ENCODE measurements around the gene PTBP2. TPM values are rescaled to one million over a fixed set of nuclear protein-coding genes. Genes with fewer than 3 reads are reported as not detected.
"Not testable (repeated sequence)": the region's sequence is repeated elsewhere in the genome, so short reads cannot be mapped to it uniquely, and the experiment has no call there.

Gene PTBP2
- total RNA-seq, 2 experiments from 2014 or later = 11.4 to 11.6 TPM

DNA sequence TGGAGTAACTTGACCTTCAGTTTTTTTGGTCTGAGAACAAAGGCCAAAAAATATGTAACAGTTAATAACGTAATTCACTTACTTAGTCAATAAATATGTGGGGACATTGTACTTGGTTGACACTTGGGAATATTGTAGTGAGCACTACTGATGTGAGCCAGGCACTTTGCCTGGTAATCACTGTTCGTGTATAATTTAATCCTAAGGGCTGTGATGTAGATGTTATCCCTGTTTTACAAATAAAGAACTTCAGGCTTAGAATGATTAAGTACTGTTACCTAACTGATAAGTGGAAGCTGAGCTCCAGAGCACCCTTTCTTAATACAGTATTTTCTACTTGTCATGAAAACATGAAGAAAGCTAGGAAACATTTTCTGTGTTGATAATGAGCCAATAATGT lies 28.0 kb downstream of the PTBP2 start:
- no peak overlapping the region for H3K27ac Mint-ChIP-seq

DNA sequence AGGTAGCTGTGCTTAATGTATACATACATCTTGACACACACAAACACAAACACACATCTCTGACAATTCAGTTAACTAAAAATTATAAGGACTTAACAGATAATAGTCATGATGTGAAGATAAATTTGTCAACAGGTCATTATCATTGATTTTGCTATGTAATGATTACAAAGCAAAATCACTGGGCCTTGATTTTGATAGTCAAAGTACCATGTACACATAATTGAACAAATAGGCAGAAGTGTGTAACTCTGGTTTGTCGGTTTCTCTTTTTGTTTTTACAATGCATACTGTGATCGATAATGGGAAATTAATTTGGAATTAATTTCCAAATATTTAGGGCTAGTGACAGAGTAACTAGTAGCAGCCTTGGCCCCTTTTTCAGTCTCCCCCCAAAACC lies 30.8 kb downstream of the PTBP2 start:
- H3K4me3 Mint-ChIP-seq = no peak overlapping the region
- H3K4me1 Mint-ChIP-seq = peaks cover 3% of the 10 kb centered on the region
- H3K9me3 Mint-ChIP-seq = no peaks in the 10 kb centered on the region
- H3K27me3 Mint-ChIP-seq = no peaks in the 10 kb centered on the region
- POLR2A ChIA-PET = no interaction called here
- peaks cover 75% of the 10 kb centered on the region for H3K36me3 Mint-ChIP-seq (ENCODE audit: low read depth)
- H3K27ac Mint-ChIP-seq = no peak overlapping the region
- no peak for DNase-seq
- CTCF ChIA-PET = no interaction called here

More for the DNA sequence above, 28.0 kb downstream of the PTBP2 start:
- no peaks in the 10 kb centered on the region for H3K9me3 Mint-ChIP-seq
- H3K36me3 Mint-ChIP-seq (ENCODE audit: low read depth) = peaks cover 62% of the 10 kb centered on the region
- CTCF ChIA-PET = no interaction called here
- peaks cover 4% of the 10 kb centered on the region for H3K4me1 Mint-ChIP-seq
- H3K4me3 Mint-ChIP-seq = no peak overlapping the region
- POLR2A ChIA-PET = no interaction called here
- H3K27me3 Mint-ChIP-seq = no peaks in the 10 kb centered on the region
- DNase-seq = no peak

DNA sequence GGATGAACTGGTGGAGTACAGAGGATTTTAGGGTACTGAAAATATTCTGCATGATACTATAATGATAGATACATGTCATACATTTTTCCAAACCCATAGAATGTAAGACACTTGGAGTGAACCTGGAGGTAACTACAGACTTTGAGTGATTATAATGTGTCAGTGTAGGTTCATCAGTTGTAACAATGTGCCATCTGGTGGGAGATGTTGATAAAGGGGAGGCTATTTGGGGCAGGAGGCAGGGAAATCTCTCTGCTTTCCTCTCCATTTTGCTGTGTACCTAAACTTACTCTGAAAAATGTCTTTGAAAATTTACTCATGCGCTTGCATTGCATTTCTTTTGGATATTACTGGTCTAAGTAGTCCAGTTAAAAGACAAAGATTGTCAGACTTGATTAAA lies 35.2 kb downstream of the PTBP2 start:
- no peak for DNase-seq
- ChIA-PET CTCF (no interaction called here), POLR2A (no interaction called here)
- no peak overlapping the region for H3K27ac Mint-ChIP-seq
- no peak overlapping the region for H3K4me3 Mint-ChIP-seq
- H3K36me3 Mint-ChIP-seq (ENCODE audit: low read depth) = peaks cover 68% of the 10 kb centered on the region
- no peaks in the 10 kb centered on the region for H3K27me3 Mint-ChIP-seq
- no peaks in the 10 kb centered on the region for H3K4me1 Mint-ChIP-seq
- peaks cover 14% of the 10 kb centered on the region for H3K9me3 Mint-ChIP-seq

DNA sequence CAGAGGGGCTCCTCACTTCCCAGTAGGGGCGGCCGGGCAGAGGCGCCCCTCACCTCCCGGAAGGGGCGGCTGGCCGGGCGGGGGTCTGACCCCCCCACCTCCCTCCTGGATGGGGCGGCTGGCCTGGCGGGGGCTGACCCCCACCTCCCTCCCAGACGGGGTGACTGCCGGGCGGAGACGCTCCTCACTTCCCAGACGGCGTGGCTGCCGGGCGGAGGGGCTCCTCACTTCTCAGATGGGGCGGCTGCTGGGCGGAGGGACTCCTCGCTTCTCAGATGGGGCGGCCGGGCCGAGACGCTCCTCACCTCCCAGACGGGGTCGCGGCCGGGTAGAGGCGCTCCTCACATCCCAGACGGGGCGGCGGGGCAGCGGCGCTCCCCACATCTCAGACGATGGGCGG lies 41.0 kb downstream of the PTBP2 start:
- H3K4me1 Mint-ChIP-seq, H3K27ac Mint-ChIP-seq, CTCF ChIA-PET, H3K4me3 Mint-ChIP-seq, H3K27me3 Mint-ChIP-seq, POLR2A ChIA-PET, DNase-seq: not testable (repeated sequence)
- Mint-ChIP-seq H3K36me3 (ENCODE audit: low read depth) (peaks cover 21% of the 10 kb centered on the region), H3K9me3 (peaks cover 14% of the 10 kb centered on the region)

DNA sequence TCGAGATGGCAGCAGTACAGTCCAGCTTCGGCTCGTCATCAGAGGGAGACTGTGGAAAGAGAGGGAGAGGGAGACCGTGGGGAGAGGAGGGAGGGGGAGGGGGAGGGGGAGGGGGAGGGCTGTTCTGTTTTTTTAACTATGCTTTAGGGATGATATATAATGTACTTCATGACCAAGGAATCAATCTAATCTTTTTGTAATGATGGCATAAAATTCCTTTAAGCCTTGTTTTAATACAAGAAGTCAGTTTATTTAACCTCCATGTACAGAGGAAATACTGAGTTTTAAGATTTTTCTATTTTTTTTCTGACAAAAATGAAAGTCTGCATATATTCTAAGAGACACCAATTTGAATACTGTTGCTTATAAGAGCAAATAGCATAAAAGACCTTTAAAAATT lies 41.9 kb downstream of the PTBP2 start:
- peaks cover 12% of the 10 kb centered on the region for H3K9me3 Mint-ChIP-seq
- peaks cover 21% of the 10 kb centered on the region for H3K36me3 Mint-ChIP-seq (ENCODE audit: low read depth)
- no peaks in the 10 kb centered on the region for H3K4me1 Mint-ChIP-seq
- no peak overlapping the region for H3K27ac Mint-ChIP-seq
- H3K4me3 Mint-ChIP-seq = no peak overlapping the region
- H3K27me3 Mint-ChIP-seq = no peaks in the 10 kb centered on the region
- POLR2A ChIA-PET = no interaction called here
- DNase-seq = no peak
- CTCF ChIA-PET = no interaction called here

DNA sequence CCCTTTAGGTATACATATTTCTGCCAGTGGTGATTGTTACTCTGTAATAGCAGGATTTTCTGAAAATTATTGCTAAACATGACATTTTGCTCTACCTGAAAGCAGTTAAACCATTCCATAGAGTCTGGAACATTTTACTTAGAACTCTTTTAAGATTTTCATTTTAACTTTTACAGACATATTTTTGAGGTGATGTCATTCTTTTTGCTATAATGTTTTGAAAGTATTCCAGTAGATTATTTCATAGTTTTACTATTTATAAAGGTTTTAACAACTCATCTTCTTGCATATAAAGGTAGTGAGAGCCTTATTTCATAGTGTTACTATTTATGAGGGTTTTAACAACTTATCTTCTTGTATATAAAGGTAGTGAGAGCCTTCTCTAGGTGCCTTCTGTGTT lies 42.9 kb downstream of the PTBP2 start:
- no peaks in the 10 kb centered on the region for H3K27me3 Mint-ChIP-seq
- peaks cover 21% of the 10 kb centered on the region for H3K36me3 Mint-ChIP-seq (ENCODE audit: low read depth)
- H3K27ac Mint-ChIP-seq = no peak overlapping the region
- ChIA-PET CTCF (no interaction called here), POLR2A (no interaction called here)
- no peak overlapping the region for H3K4me3 Mint-ChIP-seq
- no peaks in the 10 kb centered on the region for H3K4me1 Mint-ChIP-seq
- no peak for DNase-seq
- H3K9me3 Mint-ChIP-seq = peaks cover 10% of the 10 kb centered on the region

DNA sequence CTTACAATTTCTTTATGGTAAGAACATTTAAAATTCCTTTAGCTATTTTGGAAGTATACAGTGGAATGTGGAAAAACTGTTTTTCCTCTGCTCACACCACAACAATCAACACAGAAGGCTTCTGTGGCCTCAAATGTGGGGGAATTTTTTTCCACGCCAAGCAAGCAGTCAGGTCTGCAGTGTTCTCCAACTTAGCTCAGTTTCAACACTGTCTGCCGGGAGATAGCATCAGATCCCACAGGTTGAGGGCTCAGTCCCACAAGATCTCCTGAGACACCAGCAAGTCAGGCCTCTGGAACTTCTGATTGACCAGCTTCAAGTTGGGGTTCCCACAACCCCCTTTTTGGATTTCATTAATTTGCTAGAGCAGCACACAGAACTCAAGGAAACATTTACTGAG lies 50.3 kb downstream of the PTBP2 start:
- H3K4me1 Mint-ChIP-seq = no peaks in the 10 kb centered on the region
- CTCF ChIA-PET = no interaction called here
- no peak overlapping the region for H3K4me3 Mint-ChIP-seq
- H3K36me3 Mint-ChIP-seq (ENCODE audit: low read depth) = peaks cover 29% of the 10 kb centered on the region
- no peaks in the 10 kb centered on the region for H3K9me3 Mint-ChIP-seq
- H3K27me3 Mint-ChIP-seq = no peaks in the 10 kb centered on the region
- no peak for DNase-seq
- POLR2A ChIA-PET = no interaction called here
- H3K27ac Mint-ChIP-seq = no peak overlapping the region

DNA sequence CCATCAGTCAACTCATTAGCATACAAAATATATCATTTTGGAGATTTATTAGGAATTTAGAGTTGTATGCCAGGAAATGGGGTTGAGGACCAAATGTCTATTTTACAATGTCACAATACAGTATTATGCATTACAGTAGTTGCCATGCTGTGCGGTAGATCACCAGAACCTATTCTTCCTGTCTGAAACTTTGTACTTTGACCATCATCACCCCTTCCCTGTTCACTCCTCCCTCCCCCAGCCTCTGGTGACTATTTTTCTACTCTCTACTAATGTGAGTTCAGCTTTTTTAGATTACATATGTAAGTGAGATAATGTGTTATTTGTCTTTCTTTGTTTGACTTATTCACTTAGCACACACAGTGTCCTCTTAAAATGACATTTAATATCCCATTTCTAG lies 50.8 kb downstream of the PTBP2 start:
- ChIA-PET POLR2A (no interaction called here), CTCF (no interaction called here)
- H3K27me3 Mint-ChIP-seq = no peaks in the 10 kb centered on the region
- H3K4me3 Mint-ChIP-seq = no peak overlapping the region
- H3K4me1 Mint-ChIP-seq = no peaks in the 10 kb centered on the region
- DNase-seq = no peak
- H3K9me3 Mint-ChIP-seq = no peaks in the 10 kb centered on the region
- H3K36me3 Mint-ChIP-seq (ENCODE audit: low read depth) = peaks cover 29% of the 10 kb centered on the region
- H3K27ac Mint-ChIP-seq = no peak overlapping the region

DNA sequence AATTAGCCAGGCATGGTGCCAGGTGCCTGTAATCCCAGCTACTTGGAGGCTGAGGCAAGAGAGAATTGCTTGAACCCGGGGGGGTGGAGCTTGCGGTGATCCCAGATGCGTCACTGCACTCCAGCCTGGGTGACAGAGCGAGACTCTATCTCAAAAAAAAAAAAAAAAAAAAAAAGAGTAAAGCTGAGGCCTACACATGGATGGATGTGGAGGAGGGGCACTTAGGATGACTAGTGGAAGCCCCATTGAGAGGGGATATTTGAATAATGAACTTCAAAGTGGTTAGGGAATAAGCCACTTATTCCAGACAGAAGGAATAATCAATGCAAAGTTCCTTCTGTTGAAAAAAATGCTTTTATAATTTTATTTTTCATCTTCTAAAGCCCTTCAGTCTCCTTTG lies 51.4 kb downstream of the PTBP2 start:
- CTCF ChIA-PET = no interaction called here
- H3K27ac Mint-ChIP-seq = no peak overlapping the region
- H3K9me3 Mint-ChIP-seq = no peaks in the 10 kb centered on the region
- POLR2A ChIA-PET = no interaction called here
- no peaks in the 10 kb centered on the region for H3K27me3 Mint-ChIP-seq
- no peak overlapping the region for H3K4me3 Mint-ChIP-seq
- H3K36me3 Mint-ChIP-seq (ENCODE audit: low read depth) = peaks cover 29% of the 10 kb centered on the region
- no peaks in the 10 kb centered on the region for H3K4me1 Mint-ChIP-seq
- DNase-seq = no peak

DNA sequence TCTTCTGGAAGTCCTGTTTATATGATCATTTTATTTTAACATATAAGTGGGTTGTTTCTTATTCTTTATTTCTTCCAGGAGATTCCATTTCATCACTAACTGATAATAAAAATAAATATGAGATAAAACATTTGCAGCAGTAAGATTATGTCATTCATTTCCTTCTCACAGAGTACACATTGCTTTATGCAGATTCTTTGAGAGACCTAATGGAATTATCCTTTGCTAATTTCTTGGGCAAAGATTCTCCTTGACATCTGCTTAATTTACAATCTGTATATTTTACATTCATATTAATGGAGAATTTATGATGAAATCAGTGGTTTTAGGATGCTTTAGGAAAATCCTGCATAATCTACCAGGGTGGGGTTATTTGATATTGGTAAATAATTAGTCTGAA lies 60.6 kb downstream of the PTBP2 start:
- DNase-seq = no peak
- Mint-ChIP-seq H3K4me3 (no peak overlapping the region), H3K4me1 (no peaks in the 10 kb centered on the region), H3K27ac (no peak overlapping the region), H3K36me3 (ENCODE audit: low read depth) (peaks cover 32% of the 10 kb centered on the region), H3K27me3 (no peaks in the 10 kb centered on the region), H3K9me3 (no peaks in the 10 kb centered on the region)
- ChIA-PET POLR2A (no interaction called here), CTCF (no interaction called here)

DNA sequence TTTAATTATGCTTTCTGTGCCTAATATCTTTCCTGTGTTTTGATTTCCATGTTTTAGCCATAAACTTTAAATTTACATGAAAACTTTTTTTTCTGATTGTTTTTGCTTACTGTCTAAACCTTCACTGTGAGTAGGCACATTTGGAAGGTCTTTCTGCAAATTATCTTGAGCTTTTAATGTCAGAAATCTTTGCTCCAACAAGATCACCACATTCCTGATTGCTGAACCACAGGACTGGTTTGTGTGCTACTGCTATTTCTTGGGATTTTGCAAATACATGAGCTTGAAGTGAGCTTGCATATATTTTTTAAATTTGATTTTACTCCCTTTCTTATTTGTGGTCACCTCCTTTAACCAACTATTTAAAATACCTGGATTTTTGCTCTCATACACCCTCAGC lies 61.3 kb downstream of the PTBP2 start:
- H3K4me3 Mint-ChIP-seq = no peak overlapping the region
- CTCF ChIA-PET = no interaction called here
- POLR2A ChIA-PET = no interaction called here
- no peaks in the 10 kb centered on the region for H3K4me1 Mint-ChIP-seq
- no peak for DNase-seq
- H3K9me3 Mint-ChIP-seq = no peaks in the 10 kb centered on the region
- peaks cover 34% of the 10 kb centered on the region for H3K36me3 Mint-ChIP-seq (ENCODE audit: low read depth)
- no peak overlapping the region for H3K27ac Mint-ChIP-seq
- H3K27me3 Mint-ChIP-seq = no peaks in the 10 kb centered on the region

DNA sequence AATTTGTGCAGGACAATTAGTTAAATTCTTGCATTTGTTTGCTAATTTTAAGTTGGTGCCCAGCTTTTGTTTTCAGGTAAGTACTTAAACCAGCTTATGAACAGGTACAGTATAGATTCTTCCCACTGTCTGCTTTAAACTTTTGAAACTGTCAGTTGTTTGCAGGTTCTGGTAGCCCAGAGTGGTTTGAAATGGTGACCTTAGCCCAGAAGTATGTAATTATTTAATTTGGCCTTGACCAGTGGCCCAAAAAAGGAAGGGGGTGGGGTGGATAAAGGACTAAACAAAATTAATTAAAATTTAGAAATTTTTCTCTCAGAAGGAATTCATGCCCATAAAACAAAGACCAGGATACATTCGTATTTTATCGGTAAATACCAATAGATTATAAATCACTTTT lies 69.0 kb downstream of the PTBP2 start:
- Mint-ChIP-seq H3K27ac (no peak overlapping the region), H3K4me1 (no peaks in the 10 kb centered on the region), H3K27me3 (no peaks in the 10 kb centered on the region), H3K9me3 (no peaks in the 10 kb centered on the region), H3K36me3 (ENCODE audit: low read depth) (peaks cover 24% of the 10 kb centered on the region), H3K4me3 (no peak overlapping the region)
- DNase-seq = no peak
- ChIA-PET POLR2A (no interaction called here), CTCF (no interaction called here)

DNA sequence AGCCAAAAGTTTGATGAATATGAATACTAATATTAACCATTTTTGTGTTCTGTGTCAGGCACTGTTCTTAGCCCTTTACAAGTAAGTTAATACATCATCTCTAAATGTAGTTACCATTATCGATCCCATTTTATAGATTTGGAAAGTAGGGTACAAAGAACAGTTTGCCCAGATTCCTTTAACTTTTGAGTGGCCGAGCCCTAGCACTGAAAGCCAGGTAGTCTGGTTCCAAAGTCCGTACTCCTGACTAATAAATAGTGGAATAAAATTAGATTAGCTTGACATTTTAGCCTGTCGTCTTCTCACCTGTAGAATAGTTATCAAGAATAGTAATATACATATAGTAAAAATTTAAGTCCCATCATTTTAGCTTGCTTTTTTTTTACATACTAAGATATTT lies 70.6 kb downstream of the PTBP2 start:
- Mint-ChIP-seq H3K36me3 (ENCODE audit: low read depth) (peaks cover 32% of the 10 kb centered on the region), H3K9me3 (no peaks in the 10 kb centered on the region), H3K27ac (no peak overlapping the region), H3K27me3 (no peaks in the 10 kb centered on the region), H3K4me1 (no peaks in the 10 kb centered on the region), H3K4me3 (no peak overlapping the region)
- POLR2A ChIA-PET = no interaction called here
- CTCF ChIA-PET = interaction anchor here (0.6 kb wide), 1 partner anchor 76 kb away, joined by 3 read pairs; no protein-coding TSS in a partner anchor
- DNase-seq = no peak

DNA sequence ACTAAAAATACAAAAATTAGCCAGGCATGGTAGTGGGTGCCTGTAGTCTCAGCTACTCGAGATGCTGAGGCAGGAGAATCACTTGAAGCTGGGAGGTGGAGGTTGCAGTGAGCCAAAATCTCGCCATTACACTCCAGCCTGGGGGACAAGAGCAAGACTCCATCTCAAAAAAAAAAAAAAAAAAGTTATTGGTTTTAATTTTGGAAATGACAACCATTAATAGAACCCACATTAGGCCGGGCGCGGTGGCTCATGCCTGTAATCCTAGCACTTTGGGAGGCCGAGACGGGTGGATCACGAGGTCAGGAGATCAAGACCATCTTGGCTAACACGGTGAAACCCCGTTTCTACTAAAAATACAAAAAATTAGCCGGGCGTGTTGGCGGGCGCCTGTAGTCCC lies 80.1 kb downstream of the PTBP2 start:
- H3K4me1 Mint-ChIP-seq, H3K27me3 Mint-ChIP-seq, H3K4me3 Mint-ChIP-seq, H3K9me3 Mint-ChIP-seq, CTCF ChIA-PET, DNase-seq, POLR2A ChIA-PET, H3K27ac Mint-ChIP-seq: not testable (repeated sequence)
- peaks cover 33% of the 10 kb centered on the region for H3K36me3 Mint-ChIP-seq (ENCODE audit: low read depth)

DNA sequence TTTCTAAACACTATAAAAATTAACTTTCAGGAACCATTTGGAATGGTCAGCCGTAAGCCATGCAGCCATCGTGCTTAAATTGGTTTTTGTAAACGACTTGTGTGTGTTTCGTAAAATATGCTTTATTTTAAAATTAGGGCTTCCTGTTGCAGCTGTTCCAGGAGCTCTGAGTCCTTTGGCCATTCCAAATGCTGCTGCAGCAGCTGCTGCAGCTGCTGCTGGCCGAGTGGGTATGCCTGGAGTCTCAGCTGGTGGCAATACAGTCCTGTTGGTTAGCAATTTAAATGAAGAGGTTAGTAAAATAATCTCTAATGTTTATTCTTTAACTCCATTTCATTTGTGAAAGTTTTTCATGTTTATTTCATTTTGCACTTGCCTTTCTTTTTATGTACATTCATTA lies 83.1 kb downstream of the PTBP2 start:
- ChIA-PET POLR2A (no interaction called here), CTCF (no interaction called here)
- Mint-ChIP-seq H3K27me3 (no peaks in the 10 kb centered on the region), H3K4me1 (no peaks in the 10 kb centered on the region), H3K4me3 (no peak overlapping the region), H3K27ac (no peak overlapping the region), H3K36me3 (ENCODE audit: low read depth) (peaks cover 35% of the 10 kb centered on the region), H3K9me3 (no peaks in the 10 kb centered on the region)
- DNase-seq = no peak

Data from activated CD4-positive, alpha-beta memory T cell treated with anti-CD3 and anti-CD28 coated beads, Interleukin-2, amount 10 ng/mL, durations not matched to agents 7 days and 5 days (primary cell).